GM21619 (cell line): ENCODE measurements around the gene PRELP.

Source experiments
- ATAC-seq: cut with Tn5 transposase; IDR thresholded peaks from one replicate; pipeline ENCODE4 v1.9.1; 2021; ENCODE audit not compliant: unreplicated experiment

The PRELP gene

DNA sequence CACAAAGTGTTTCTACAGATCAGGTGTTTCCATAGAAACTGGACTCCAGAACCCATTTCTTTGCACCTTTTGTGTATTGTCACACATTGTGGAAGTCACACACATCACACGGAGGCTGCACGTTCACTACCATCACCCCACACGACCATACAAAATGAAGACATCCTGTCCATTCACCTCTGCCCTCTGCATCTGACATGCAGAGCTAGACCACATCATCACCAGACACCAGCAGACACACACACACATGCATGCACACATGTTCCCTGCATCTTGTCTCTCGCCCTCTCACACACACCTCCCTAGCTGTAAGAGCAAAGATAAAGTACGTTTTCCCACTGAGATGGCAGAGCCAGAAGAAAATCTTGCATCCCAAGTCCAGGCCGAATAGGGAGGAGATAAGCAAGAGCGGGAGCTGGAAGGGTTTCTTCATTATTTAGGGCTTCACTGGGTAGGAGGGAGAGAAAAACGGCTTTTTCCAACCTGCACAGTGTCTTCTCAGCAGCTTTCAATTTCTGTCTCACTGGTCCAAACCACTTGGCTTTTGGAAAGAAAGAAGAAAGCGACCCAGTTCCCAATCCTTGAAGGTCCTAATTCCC is 709 bp downstream of the PRELP start:
- no peak for ATAC-seq

DNA sequence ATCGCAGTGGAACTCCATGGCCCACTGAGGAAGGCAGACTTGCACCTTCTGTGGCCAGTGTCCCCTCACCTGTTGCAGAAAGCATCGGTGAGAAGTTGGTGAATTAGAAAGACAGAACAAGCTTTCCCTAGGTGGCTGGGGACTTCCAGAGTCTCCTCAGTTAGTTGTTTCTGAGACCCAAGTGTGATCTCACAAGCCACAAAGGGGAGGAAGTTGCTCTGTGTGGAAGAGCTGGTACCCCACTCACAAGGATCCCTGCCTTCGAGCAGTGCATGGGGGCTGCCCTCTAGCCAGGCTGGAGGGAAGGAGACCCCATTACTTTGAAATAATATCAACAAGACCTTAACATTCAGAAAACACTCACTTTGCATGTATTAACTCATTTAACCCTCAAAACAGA is 2.1 kb downstream of the PRELP start:
- ATAC-seq: no peak

DNA sequence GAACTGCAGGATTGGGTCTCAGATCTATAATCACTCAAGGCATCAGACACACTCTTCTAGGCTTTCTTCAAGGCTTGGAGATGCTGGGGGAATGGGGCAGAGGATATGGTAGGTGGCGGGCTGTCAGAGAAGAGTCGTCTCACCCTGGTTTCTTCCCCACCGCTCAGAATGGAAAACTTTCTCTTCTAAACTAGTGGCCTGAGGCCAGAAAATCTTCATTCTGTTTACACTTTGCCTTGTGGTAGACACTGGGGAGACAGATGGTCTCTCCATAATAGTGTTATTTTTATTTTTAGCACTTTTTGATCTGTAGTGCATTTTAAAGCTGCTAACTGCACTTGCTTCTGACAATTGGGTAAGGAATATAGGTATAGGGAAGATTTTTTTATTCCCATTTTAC is 2.6 kb downstream of the PRELP start:
- no peak for ATAC-seq

DNA sequence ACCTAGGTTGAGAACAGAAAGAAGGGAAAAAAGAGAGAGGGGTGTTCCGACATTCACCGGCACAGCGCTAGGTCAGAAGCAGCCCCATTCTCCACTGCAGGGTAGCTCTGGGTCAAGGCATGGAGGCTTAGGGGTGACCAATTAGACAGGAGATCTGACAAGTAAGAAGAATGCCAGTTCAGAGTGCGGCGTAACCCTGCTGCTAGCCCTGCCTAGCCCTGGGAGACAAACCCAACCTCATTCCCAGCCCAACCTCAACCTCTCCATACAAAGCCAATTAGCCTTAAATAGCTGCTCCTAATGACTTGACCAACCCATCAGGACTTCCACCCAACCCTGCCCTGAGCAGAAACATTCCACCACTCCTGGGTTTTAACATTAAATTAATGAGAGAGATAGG is 3.4 kb downstream of the PRELP start:
- no peak for ATAC-seq

DNA sequence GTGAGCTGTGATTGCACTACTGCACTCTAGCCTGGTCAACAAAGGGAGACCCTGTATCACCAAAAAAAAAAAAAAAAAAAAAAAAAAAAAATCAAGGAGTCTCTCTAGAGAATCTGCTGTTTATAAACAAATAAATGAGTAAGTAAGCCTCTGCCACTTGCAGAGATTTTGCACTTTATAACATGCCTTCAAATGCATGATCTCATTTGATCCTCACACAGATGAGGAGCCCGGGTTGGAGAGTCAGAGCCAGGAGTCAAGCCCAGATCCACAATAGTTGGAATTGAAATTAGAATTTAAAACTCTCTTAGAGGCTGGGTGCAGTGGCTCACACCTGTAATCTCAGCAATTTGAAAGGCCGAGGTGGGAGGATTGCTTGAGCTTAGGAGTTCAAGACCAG is 4.0 kb downstream of the PRELP start:
- ATAC-seq: no peak

DNA sequence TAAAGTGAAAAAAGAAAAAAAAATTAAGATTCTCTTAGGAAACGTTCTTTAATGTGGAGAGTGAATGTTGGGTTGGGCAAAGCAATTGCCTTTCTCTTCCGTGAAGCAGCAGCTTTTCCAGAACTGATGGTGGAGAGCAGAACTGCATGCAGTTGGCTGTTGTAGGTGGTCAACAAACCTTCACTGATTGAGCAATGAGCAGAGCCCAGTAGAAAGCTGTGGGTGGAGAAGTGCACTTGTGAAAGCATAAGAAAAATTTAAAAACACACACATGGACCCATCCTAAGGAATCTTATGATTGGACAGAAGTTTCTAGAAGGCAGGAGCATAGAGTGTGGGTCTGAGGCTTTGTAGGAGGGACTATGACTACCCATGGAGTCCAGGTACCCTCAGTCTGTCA is 4.5 kb downstream of the PRELP start:
- ATAC-seq: no peak

DNA sequence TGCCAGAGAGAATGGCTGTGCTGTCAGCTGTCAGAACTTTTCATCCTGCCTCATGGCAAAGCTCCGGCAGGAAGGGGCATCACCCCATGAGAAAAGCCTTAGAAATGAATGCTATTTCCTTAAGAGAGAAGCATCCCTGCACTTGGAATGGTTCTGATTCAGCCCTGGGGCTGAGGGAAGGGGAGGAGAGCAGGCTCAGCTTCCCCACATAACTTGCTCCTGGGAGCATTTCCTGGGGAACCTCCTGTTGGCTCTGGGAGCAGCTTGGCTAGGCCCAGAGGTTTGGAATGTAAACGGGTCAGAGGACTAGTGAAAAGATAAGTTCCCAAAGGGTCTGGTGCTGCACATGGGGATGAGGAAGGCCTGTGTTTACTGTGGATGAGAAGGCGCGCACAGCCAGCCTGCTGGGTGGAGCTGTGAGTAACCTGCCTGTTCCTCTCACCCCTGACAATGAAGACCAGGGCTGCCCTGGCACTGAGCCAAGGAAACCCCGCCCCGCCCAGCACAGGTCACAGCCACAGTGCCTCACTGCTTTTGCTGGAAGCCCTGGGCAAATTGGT is 5.0 kb downstream of the PRELP start:
- no peak for ATAC-seq

DNA sequence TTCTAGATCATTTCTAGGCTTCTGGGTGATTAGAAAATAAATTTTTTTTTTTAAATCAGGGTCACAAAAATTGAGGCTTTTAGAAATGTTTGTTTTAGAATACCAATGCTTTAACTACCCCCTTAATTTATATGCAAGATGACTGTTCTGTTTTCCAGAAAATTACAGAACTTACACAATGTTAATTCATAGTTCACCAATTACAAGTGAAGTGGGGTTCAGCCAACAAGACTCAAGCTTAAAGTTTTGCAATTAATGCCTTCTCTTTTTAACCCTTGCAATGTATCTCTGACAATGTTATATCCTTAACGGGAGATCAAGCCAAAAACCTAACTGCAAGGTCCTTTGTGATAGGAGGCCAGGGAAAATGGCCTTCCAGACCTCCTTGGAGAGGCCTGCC is 5.6 kb downstream of the PRELP start:
- no peak for ATAC-seq

DNA sequence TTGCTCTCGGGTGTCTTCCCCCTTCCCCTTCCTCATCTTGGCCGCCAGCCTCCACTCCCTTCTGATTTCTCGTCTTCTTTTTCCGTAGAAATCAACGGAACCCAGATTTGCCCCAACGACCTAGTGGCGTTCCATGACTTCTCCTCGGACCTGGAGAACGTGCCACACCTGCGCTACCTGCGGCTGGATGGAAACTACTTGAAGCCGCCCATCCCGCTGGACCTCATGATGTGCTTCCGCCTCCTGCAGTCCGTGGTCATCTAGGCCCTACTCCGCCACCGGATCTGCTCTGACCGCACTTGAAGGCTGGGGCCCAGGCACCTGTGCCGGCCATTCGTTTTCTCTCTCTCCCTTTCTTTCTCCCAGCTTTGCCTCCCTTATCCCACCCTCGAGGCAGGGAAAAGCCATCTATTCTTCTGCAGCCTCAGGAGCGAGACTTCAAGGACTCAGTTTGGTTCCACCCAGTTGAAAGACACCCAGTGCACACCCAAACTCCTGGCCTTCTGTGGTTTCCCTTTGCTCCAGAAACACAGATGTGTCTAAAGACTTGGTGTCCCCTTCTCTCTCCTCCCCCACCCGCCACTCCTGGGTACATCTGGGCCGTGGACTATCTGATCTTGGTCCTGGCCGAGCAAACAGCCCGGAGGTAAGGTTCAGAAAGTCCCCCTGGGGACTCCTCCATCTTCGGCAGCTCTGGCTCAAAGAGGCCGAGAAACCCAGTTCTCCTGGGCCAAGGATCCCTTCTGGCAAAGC is 11.2 kb downstream of the PRELP start:
- ATAC-seq: no peak

DNA sequence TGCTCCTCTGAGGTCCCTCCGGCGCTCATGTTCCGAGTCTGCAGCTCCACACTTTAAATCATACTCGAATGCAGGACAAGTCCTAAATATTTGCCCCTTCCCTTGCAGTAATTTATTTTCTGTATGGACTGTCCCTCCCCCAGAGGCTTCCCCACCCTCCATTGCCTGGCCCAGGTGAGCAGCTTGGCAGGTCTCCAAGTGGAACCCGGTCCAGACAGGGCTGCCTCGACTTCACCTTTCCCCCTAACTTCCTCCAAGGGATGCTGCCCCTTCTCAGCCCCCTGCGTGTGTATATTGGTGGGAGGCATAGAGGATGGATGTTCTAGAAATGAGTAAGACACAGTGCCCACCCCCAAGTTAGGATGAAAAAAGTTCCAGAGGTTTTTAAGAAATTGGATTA is 12.9 kb downstream of the PRELP start:
- no peak for ATAC-seq

DNA sequence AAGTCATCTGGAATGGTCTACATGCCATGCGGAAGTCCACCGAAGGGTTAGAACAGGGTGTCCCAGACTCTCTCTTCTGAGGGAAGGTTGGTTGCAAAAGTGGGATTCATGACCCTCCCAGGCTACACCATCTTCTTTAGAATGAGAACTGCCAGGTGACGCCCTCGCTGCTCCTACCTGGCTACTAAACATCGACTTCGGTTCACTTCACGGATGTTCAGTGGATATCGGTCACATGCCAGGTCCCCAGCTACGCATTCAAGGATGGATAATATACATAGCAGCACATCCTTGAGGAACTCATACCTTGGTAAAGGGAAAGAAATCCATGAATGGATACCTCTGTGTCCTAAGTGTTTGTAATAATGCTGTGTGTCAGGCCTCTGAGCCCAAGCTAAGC is 15.0 kb downstream of the PRELP start:
- no peak for ATAC-seq

DNA sequence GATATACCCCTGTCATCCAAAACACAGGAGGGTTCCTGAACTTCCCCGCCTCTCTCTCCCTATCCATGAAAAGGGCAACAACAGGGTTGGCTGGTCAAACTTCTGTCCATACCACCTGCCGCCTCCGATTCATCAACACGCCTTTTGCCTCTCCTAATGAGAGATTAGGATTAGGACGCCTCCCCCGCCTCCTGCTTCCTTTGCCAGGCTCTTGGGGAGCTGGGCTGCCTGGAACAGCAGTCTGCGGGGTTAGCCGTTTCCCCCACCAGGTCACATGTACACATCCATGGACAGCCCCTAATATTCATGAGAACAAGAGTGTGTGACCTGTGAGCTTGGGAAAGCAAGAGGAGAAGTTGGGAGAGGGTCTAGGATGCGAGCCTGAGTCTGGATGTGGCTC is 16.1 kb downstream of the PRELP start:
- no peak for ATAC-seq

DNA sequence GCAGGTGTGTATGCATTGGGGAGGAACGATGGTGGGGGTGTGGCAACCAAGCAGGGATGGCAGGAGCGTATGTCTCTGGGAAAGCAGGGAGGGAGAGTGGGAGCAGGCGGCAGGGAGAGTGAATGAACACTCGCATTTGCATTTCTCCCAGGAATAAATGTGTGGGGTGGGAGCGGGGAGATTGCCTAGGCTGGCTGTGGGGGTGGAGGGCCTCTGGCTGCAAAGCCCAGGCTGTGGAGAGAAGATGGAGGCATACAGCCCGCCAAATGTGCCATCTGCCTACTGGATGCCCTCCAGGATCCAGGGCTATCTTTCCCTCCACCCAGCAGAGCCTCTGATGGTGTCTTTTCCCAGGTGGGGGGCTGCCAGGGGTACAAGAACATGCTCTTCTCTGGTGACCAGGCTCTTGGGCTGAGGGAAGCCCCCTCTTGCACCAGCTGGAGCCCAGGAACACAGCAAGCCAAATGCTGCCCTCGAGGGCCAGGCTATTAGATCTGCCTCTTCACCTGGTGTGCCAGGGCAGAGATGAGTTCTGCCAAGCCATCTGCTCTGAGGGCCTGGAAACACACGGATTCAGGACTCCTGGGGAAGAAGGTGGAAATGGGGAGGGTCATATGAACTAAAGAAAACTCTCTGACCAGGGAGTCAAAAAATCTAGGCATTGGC is 16.6 kb downstream of the PRELP start:
- ATAC-seq: no peak

DNA sequence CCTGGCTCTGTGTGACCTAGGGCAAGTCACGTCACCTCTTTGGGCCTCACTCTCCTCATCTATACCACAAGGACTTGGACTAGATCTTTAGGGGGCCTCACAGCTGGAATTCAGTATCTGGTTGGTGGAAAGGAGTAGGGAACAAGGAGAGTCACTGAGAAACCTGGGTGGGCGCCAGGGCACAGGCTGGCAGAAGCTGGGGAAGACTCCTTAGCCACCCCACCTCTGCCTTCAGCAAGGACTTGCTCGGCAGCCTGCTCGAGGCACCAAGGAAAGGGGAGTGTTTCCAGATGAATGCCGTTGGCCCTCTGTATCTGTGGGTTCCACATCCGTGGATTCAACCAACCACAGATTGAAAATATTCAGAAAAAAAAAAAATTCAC is 17.1 kb downstream of the PRELP start:
- ATAC-seq: no peak

DNA sequence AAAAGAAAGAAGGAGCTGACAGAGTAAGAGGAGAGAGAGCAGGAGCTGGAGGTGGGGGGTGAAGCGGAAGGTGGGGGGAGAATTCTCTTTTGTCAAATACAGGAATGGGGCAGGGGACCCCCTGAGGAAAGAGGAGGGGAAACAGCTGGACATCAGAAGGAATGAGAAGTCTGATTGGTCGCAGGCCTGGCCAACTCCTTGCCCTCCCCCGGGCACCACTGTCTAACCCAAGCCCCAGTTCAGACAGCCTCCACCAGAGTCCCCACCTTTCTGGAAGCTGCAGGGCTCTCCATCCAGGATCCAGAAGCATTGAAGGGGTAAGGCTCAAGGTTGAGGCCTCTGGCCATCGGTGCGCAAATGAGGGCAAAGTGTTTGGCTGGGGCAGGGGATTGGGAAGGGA is 18.3 kb downstream of the PRELP start, which contains the start of gene OPTC:
TSS of gene OPTC (plus strand) at position 253 of the 400 bp plus-strand sequence. CDS start 1,853 bp downstream, outside the sequence.
- ATAC-seq: no peak

DNA sequence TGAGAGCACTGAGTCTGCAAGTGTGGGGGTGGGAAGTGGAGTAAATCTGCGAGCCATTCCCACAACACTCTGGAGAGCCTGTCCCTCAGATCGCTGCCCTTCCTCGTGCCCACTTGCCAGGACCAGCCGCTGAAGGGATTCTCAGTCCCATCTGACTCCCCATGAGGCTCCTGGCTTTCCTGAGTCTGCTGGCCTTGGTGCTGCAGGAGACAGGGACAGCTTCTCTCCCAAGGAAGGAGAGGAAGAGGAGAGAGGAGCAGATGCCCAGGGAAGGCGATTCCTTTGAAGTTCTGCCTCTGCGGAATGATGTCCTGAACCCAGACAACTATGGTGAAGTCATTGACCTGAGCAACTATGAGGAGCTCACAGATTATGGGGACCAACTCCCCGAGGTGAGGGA is 20.2 kb downstream of the PRELP start:
- ATAC-seq: no peak

DNA sequence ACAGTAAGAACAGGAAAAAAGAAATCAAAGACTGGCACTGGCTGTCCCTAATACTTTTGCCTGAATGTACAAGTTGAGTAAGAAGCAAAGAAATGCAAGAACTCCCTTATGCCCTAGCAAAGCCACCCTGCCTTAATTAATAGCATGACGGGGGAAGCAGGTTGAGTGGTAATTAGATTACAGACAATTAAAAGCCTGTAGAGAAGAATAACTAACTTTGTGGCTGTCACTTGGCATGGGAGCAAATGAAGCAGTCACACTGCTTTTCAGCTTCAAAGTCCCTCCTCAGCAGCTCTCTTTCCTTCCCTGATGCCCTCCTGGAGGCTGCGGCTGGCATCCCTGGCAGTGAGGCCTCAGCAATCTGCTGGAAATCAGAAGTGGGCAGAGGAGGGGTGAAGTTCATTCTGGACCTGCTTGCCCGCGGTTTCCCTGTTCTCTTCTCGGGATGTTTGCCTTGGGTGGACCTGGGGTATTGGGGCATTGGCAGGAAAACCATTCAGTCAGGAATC is 21.7 kb downstream of the PRELP start:
- no peak for ATAC-seq

DNA sequence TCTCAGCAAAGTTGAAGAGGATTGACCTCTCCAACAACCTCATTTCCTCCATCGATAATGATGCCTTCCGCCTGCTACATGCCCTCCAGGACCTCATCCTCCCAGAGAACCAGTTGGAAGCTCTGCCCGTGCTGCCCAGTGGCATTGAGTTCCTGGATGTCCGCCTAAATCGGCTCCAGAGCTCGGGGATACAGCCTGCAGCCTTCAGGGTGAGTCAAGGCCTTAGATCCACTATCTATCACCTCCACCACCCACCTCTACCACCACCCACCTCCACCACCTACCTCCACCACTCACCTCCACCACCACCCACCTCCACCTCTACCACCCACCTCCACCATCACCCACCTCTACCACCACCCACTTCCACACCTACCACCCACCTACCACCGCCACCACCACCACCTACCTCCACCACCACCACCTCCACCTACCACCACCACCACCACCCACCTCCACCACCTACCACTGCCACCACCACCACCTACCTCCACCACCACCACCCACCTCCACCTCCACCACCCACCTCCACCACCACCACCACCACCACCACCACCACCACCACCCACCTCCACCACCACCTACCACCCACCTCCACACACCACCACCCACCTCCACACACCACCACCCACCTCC is 24.2 kb downstream of the PRELP start:
- no peak for ATAC-seq

DNA sequence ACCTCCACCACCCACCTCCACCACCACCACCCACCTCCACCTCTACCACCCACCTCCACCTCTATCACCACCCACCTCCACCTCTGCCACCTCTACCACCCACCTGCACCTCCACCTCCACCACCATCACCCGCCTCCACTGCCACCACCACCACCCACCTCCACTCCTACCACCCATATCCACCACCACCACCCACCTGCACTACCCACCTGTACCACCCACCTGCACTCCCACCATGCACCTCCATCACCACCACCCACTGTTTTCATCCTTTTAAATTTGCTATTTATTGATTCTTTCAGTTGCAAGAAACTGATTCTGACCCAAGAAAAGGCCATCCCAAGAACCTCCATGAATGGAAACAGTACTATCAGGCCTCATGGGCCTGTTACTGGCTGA is 24.7 kb downstream of the PRELP start:
- no peak for ATAC-seq

DNA sequence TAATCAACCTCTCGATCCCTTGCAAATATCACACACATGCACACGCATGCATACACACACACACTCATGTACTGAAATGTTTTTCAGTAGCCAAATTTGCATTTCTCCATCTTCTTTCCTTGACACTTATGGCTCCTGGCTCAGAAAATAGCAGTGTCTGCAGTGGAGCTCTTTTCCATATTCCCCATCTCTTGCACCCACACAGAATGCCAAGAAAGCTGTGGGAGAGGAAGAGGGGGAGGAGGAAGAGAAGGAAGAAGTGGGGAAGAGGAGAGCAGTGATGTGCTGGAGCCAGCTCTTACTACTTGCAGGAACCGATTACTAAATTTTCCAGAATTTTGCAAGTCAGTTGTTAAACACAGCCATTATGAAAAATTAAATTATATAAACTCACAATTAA is 28.2 kb downstream of the PRELP start:
- ATAC-seq: no peak
